Activated CD8-positive, alpha-beta T cell treated with anti-CD3 and anti-CD28 coated beads for 36 hours (primary cell): ENCODE measurements around the gene TMEM72. TPM values are rescaled to one million over a fixed set of nuclear protein-coding genes. Genes with fewer than 3 reads are reported as not detected.

Source experiments
- ATAC-seq: fragments of 200-7000 bp; cut with Tn5 transposase; one replicate; pipeline ENCODE4 v1.10.0; 2021; ENCODE audit warnings: mild to moderate bottlenecking, moderate library complexity
- CTCF ChIA-PET: fragments of 350-600 bp; sonication (Branson Sonifier 250); formaldehyde crosslinking; loops from one replicate; lab custom pipeline; 2021; ENCODE audit warnings: antibody characterized with exemption; lab: Charles Lee
- POLR2A ChIA-PET: fragments of 350-600 bp; sonication (Branson Sonifier 250); formaldehyde crosslinking; loops from one replicate; lab custom pipeline; 2021; ENCODE audit warnings: antibody characterized with exemption; lab: Charles Lee
- DNase-seq: peaks from one replicate; pipeline ENCODE4 v3.0.0-alpha.2; 2020
- H3K27ac Mint-ChIP-seq: one replicate; pipeline ENCODE4 v1.8.0; 2021; ENCODE audit warnings: mild to moderate bottlenecking, mixed read lengths
- H3K27me3 Mint-ChIP-seq: one replicate; pipeline ENCODE4 v1.8.0; 2021; ENCODE audit warnings: mixed read lengths
- H3K36me3 Mint-ChIP-seq: one replicate; pipeline ENCODE4 v1.8.0; 2021; ENCODE audit warnings: low read depth, mixed read lengths
- H3K4me1 Mint-ChIP-seq: one replicate; pipeline ENCODE4 v1.8.0; 2021; ENCODE audit warnings: low read depth, mixed read lengths
- H3K4me3 Mint-ChIP-seq: one replicate; pipeline ENCODE4 v1.8.0; 2021; ENCODE audit warnings: mild to moderate bottlenecking, moderate library complexity, mixed read lengths
- H3K9me3 Mint-ChIP-seq: one replicate; pipeline ENCODE4 v1.8.0; 2021; ENCODE audit warnings: mixed read lengths
- intact Hi-C: fragments of 100-400 bp; cut with micrococcal nuclease; formaldehyde crosslinking; loops from one replicate; pipeline ENCODE4 v1.10.0; 2022
- total RNA-seq, 2 experiments: library from RNA; stranded (reverse); gene quantifications; one replicate each; pipeline ENCODE4 v1.2.3, GENCODE V29; 2021
- TF ChIP-seq, protein P1 (sequence below): fragments of 200-600 bp; IDR thresholded peaks from one replicate; pipeline ENCODE4 v1.8.0; 2022; ENCODE audit warnings: antibody characterized with exemption, mild to moderate bottlenecking

TMEM72 gene
- total RNA-seq, 2 experiments from 2014 or later: not detected

- Mint-ChIP-seq H3K27me3 (no peaks in the 10 kb centered on the region), H3K9me3 (no peaks in the 10 kb centered on the region), H3K27ac (no peak overlapping the region), H3K36me3 (no peaks in the 10 kb centered on the region), H3K4me3 (no peak overlapping the region), H3K4me1 (no peaks in the 10 kb centered on the region)
- ATAC-seq (no peak), DNase-seq (no peak)
- TF ChIP-seq, protein P1, sequence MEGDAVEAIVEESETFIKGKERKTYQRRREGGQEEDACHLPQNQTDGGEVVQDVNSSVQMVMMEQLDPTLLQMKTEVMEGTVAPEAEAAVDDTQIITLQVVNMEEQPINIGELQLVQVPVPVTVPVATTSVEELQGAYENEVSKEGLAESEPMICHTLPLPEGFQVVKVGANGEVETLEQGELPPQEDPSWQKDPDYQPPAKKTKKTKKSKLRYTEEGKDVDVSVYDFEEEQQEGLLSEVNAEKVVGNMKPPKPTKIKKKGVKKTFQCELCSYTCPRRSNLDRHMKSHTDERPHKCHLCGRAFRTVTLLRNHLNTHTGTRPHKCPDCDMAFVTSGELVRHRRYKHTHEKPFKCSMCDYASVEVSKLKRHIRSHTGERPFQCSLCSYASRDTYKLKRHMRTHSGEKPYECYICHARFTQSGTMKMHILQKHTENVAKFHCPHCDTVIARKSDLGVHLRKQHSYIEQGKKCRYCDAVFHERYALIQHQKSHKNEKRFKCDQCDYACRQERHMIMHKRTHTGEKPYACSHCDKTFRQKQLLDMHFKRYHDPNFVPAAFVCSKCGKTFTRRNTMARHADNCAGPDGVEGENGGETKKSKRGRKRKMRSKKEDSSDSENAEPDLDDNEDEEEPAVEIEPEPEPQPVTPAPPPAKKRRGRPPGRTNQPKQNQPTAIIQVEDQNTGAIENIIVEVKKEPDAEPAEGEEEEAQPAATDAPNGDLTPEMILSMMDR: no peak
- intact Hi-C loops: no loop called here
- ChIA-PET POLR2A (no interaction called here), CTCF (interaction anchor here (1.2 kb wide), 1 partner anchor 76 kb away, joined by 3 read pairs; no protein-coding TSS in a partner anchor)
Measured at GRCh38 chr10:44899450-44900080, 11.6 kb upstream of the TMEM72 start.

GRCh38 chr10:44902941-44903545, 8.1 kb upstream of the TMEM72 start:
- ChIA-PET CTCF (interaction anchor here (1.1 kb wide), 1 partner anchor 30 kb away, joined by 5 read pairs; no protein-coding TSS in a partner anchor), POLR2A (no interaction called here)
- no peak for ATAC-seq

DNA sequence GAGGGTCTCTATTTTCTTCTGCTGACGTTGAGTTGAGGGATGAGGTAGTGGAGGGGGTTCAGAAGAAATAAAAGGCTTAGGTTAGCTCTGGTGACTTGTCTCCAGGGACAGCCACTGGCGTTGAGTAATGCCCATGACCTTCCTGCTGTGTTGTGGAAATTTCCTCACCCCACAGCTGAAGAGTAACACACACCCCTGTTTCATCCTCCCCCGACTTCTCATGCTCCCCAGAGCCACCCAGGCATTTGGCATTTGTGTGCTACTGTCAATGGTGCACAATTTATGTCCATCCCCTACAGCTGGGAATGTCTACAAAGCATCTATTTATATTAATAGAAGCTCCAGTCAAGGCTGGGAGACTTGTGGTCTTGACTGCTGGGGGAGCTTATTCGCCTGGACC, 4.7 kb upstream of the TMEM72 start:
- CTCF ChIA-PET: no interaction called here
- no peaks in the 10 kb centered on the region for H3K9me3 Mint-ChIP-seq
- H3K27ac Mint-ChIP-seq: no peak overlapping the region
- intact Hi-C loops: no loop called here
- TF ChIP-seq, protein P1: no peak
- H3K4me1 Mint-ChIP-seq: no peaks in the 10 kb centered on the region
- no peak for DNase-seq
- H3K36me3 Mint-ChIP-seq: no peaks in the 10 kb centered on the region
- POLR2A ChIA-PET: no interaction called here
- ATAC-seq: no peak
- no peaks in the 10 kb centered on the region for H3K27me3 Mint-ChIP-seq
- no peak overlapping the region for H3K4me3 Mint-ChIP-seq

More at GRCh38 chr10:44902941-44903545, 8.1 kb upstream of the TMEM72 start:
- intact Hi-C loops: no loop called here
- H3K4me3 Mint-ChIP-seq: no peak overlapping the region
- H3K36me3 Mint-ChIP-seq: no peaks in the 10 kb centered on the region
- H3K27me3 Mint-ChIP-seq: no peaks in the 10 kb centered on the region
- no peaks in the 10 kb centered on the region for H3K9me3 Mint-ChIP-seq
- H3K4me1 Mint-ChIP-seq: no peaks in the 10 kb centered on the region
- DNase-seq: no peak
- TF ChIP-seq, protein P1: no peak
- H3K27ac Mint-ChIP-seq: no peak overlapping the region

GRCh38 chr10:44907556-44907955, 3.6 kb upstream of the TMEM72 start:
- no peak for DNase-seq
- Mint-ChIP-seq H3K9me3 (no peaks in the 10 kb centered on the region), H3K27me3 (no peaks in the 10 kb centered on the region), H3K4me1 (no peaks in the 10 kb centered on the region), H3K27ac (no peak overlapping the region), H3K36me3 (no peaks in the 10 kb centered on the region), H3K4me3 (no peak overlapping the region)
- TF ChIP-seq, protein P1: no peak
- intact Hi-C loops: no loop called here
- ChIA-PET POLR2A (no interaction called here), CTCF (interaction anchor here (1.1 to 1.7 kb wide), 2 partner anchors 25 to 43 kb away, joined by 3 to 4 read pairs; no protein-coding TSS in a partner anchor)
- ATAC-seq: no peak
